ENCODE results near the gene ZDHHC9.

- TF ChIP-seq CTCF (IDR thresholded peaks at IDR 0.05) (no peak), EZH2 (IDR thresholded peaks at IDR 0.05) (no peak), EZH2phosphoT487 (IDR thresholded peaks at IDR 0.05) (no peak)
These were observed 63.9 kb downstream of the ZDHHC9 start, which contains the start of gene SASH3 for GRCh38 chrX:129779747-129780146.

Measured in neural progenitor cell (in vitro differentiated cells).